Measurements from ENCODE around the gene ARHGEF12.

DNA sequence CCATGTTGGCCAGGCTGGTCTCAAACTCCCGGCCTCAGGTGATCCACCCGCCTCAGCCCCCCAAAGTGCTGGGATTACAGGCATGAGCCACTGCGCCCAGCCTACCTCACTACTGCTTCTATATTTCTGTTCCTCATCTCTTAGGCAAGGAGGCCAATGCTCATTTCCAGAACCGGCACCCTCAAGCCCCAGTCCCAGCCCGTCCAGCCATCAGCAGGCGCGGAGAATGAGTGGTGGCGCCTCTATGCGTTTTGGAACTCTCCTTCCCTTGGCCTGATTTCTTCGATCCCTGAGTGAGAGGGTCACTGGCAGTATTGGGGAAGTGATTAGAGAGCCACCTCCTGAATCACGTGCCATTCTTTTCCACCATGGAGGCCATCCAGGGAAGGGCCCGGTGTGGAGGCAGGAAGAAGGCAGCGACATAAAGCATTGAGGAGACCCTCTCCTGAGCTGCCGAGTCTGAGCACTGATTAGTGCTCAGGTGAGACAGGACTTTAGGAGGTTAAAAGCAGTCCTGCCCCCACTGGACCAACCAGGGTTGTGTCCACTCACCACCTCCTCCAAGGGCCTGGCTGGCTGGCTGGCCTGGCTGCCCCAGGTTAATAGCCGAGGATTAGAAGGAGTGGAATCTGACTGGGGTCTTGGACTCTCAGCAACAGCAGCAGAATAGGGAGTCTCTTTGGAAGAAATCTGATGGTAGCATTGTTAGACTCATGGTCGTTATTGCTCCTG lies 184.0 kb downstream of the ARHGEF12 start:
- TF ChIP-seq GATA3 (IDR thresholded peaks at IDR 0.05; ENCODE audit: low read depth, low read length), result no peak
- TF ChIP-seq GATA2 (IDR thresholded peaks at IDR 0.05; ENCODE audit: low read depth, low read length), result no peak

All from SH-SY5Y (cell line).